H1 (cell line): ENCODE data around the gene PTPRG. TPM values are rescaled to one million over a fixed set of nuclear protein-coding genes. Genes with fewer than 3 reads are reported as not detected.

Source experiments
- CTCF ChIA-PET: fragments of 300-600 bp; sonication (Branson Sonifier 250); formaldehyde crosslinking; loops from one replicate; lab custom pipeline; 2021; ENCODE audit not compliant: partially characterized antibody; lab: Charles Lee
- POLR2A ChIA-PET: fragments of 300-600 bp; sonication (Branson Sonifier 250); formaldehyde crosslinking; loops from one replicate; lab custom pipeline; 2021; ENCODE audit warnings: inconsistent platforms; ENCODE audit not compliant: partially characterized antibody; lab: Charles Lee
- DNase-seq, 2 experiments: peaks; one replicate each; pipeline versions ENCODE4 v3.0.0 to v3.0.0-alpha.2; 2010 to 2022; ENCODE audit warnings: low spot score in 2 of 2, low read depth in 1 of 2, mixed read lengths in 1 of 2
- FAIRE-seq: peaks from 2 replicates; lab custom pipeline; 2011; peaks lifted over from hg19 to GRCh38; lab: Jason Lieb, UNC
- H2AFZ ChIP-seq: 2 replicates; pipeline ENCODE4 v1.8.1; 2012; ENCODE audit warnings: low read length, inconsistent platforms
- H2AK5ac ChIP-seq: 2 replicates; pipeline ENCODE4 v1.6.1; 2013; ENCODE audit warnings: low read depth, low read length
- H2BK120ac ChIP-seq: replicated peaks from 2 replicates; pipeline ENCODE3; 2013; ENCODE audit warnings: low read depth, low read length, inconsistent platforms
- H2BK12ac ChIP-seq: 2 replicates; pipeline ENCODE4 v1.6.1; 2013; ENCODE audit warnings: low read depth, low read length
- H2BK15ac ChIP-seq: 2 replicates; pipeline ENCODE4 v1.6.1; 2013; ENCODE audit warnings: low read length
- H2BK20ac ChIP-seq: 2 replicates; pipeline ENCODE4 v1.6.1; 2013; ENCODE audit warnings: low read length
- H2BK5ac ChIP-seq: 2 replicates; pipeline ENCODE4 v1.6.1; 2013; ENCODE audit warnings: low read depth, low read length
- H3K14ac ChIP-seq: 2 replicates; pipeline ENCODE4 v1.6.1; 2013; ENCODE audit warnings: inconsistent platforms; ENCODE audit not compliant: insufficient read length
- H3K18ac ChIP-seq: 2 replicates; pipeline ENCODE4 v1.6.1; 2013; ENCODE audit warnings: low read length; ENCODE audit errors: extremely low read depth
- H3K23ac ChIP-seq: 2 replicates; pipeline ENCODE4 v1.6.1; 2013; ENCODE audit warnings: inconsistent platforms; ENCODE audit not compliant: insufficient read length
- H3K23me2 ChIP-seq: 2 replicates; pipeline ENCODE4 v1.6.1; 2013; ENCODE audit warnings: low read depth, low read length
- H3K27ac ChIP-seq: 2 replicates; pipeline ENCODE4 v1.6.1; 2011; ENCODE audit warnings: low read depth, low read length, inconsistent platforms
- H3K27me3 ChIP-seq, 4 experiments: replicated peaks in 1 of 4; 1 replicate in 1 of 4; 2 replicates in 3 of 4; pipeline versions ENCODE4 v1.6.1 to v1.8.1; 2011 to 2013; ENCODE audit warnings: low read length in 3 of 4, mild to moderate bottlenecking in 3 of 4, inconsistent platforms in 2 of 4, mixed read lengths in 2 of 4, moderate library complexity in 1 of 4; ENCODE audit not compliant: control insufficient read depth in 3 of 4, insufficient read depth in 3 of 4; ENCODE audit errors: extremely low read depth in 1 of 4
- H3K36me3 ChIP-seq, 4 experiments: 2 replicates each; pipeline versions ENCODE4 v1.6.1 to v1.8.1; 2011 to 2013; ENCODE audit warnings: mild to moderate bottlenecking in 4 of 4, low read length in 3 of 4, moderate library complexity in 2 of 4, control low read depth in 1 of 4, inconsistent platforms in 1 of 4; ENCODE audit not compliant: insufficient read depth in 4 of 4, control insufficient read depth in 2 of 4
- H3K4ac ChIP-seq: replicated peaks from 2 replicates; pipeline ENCODE3; 2013; ENCODE audit warnings: low read length, low read depth, mixed read lengths, inconsistent platforms; ENCODE audit not compliant: insufficient read length
- H3K4me1 ChIP-seq, 4 experiments: replicated peaks in 1 of 4; 1 replicate in 1 of 4; 2 replicates in 3 of 4; pipeline versions ENCODE4 v1.6.1 to v1.8.1; 2011 to 2013; ENCODE audit warnings: low read length in 3 of 4, inconsistent platforms in 2 of 4, mixed read lengths in 1 of 4; ENCODE audit not compliant: insufficient read depth in 4 of 4, control insufficient read depth in 3 of 4
- H3K4me2 ChIP-seq, 2 experiments: 2 replicates each; pipeline versions ENCODE4 v1.6.1 to v1.8.1; 2011 to 2013; ENCODE audit warnings: low read depth in 2 of 2, low read length in 2 of 2, control low read depth in 1 of 2, inconsistent platforms in 1 of 2, mild to moderate bottlenecking in 1 of 2; ENCODE audit not compliant: insufficient read depth in 1 of 2
- H3K4me3 ChIP-seq, 4 experiments: fragments of 200-600, 300-600 bp in 1 of 4; sonication (generic), shearing (Covaris generic), sonication (Bioruptor Twin) in 1 of 4; 2 replicates each; pipeline versions ENCODE4 v1.5.1 to v1.8.1; 2011 to 2016; ENCODE audit warnings: low read length in 4 of 4, low read depth in 3 of 4, control low read depth in 2 of 4, inconsistent platforms in 2 of 4, mild to moderate bottlenecking in 2 of 4, mixed read lengths in 1 of 4, moderate library complexity in 1 of 4; ENCODE audit not compliant: insufficient read depth in 2 of 4; ENCODE audit errors: extremely low read depth in 1 of 4
- H3K56ac ChIP-seq: replicated peaks from 2 replicates; pipeline ENCODE3; 2013; ENCODE audit warnings: low read depth, mild to moderate bottlenecking, mixed read lengths, low read length, inconsistent platforms; ENCODE audit not compliant: insufficient read length
- H3K79me1 ChIP-seq: 2 replicates; pipeline ENCODE4 v1.6.1; 2013; ENCODE audit warnings: low read depth, low read length, control low read depth
- H3K79me2 ChIP-seq, 2 experiments: 2 replicates each; pipeline versions ENCODE4 v1.6.1 to v1.8.1; 2012 to 2013; ENCODE audit warnings: low read length in 2 of 2, mild to moderate bottlenecking in 2 of 2, inconsistent platforms in 1 of 2; ENCODE audit not compliant: insufficient read depth in 2 of 2, control insufficient read depth in 1 of 2
- H3K9ac ChIP-seq, 4 experiments: replicated peaks in 1 of 4; 1 replicate in 1 of 4; 2 replicates in 3 of 4; pipeline versions ENCODE4 v1.6.1 to v1.8.1; 2011 to 2013; ENCODE audit warnings: low read depth in 3 of 4, low read length in 3 of 4, control low read depth in 2 of 4, mild to moderate bottlenecking in 2 of 4, moderate library complexity in 2 of 4, inconsistent platforms in 1 of 4; ENCODE audit errors: extremely low read depth in 1 of 4
- H3K9me3 ChIP-seq, 2 experiments: 2 replicates each; pipeline versions ENCODE4 v1.6.1 to v1.8.1; 2012 to 2013; ENCODE audit warnings: mild to moderate bottlenecking in 2 of 2, moderate library complexity in 2 of 2, control low read depth in 1 of 2, inconsistent platforms in 1 of 2, low read depth in 1 of 2, low read length in 1 of 2, mixed read lengths in 1 of 2; ENCODE audit not compliant: insufficient read depth in 2 of 2
- H4K20me1 ChIP-seq, 2 experiments: replicated peaks in 1 of 2; 2 replicates each; pipeline versions ENCODE3 to v1.8.1; 2011 to 2013; ENCODE audit warnings: inconsistent platforms in 2 of 2, low read length in 2 of 2, mild to moderate bottlenecking in 1 of 2; ENCODE audit not compliant: insufficient read depth in 2 of 2, control insufficient read depth in 1 of 2
- H4K5ac ChIP-seq: 2 replicates; pipeline ENCODE4 v1.6.1; 2013; ENCODE audit warnings: low read length, low read depth, mixed read lengths, inconsistent platforms; ENCODE audit not compliant: insufficient read length
- H4K8ac ChIP-seq: 2 replicates; pipeline ENCODE4 v1.8.0; 2013; ENCODE audit warnings: mild to moderate bottlenecking, moderate library complexity, low read length, inconsistent platforms; ENCODE audit not compliant: insufficient read depth; ENCODE audit errors: extremely low read depth
- H4K91ac ChIP-seq: replicated peaks from 2 replicates; pipeline ENCODE3; 2013; ENCODE audit warnings: low read length, mixed read lengths, inconsistent platforms; ENCODE audit not compliant: insufficient read length
- EGR1 ChIP-seq: IDR thresholded peaks from 2 replicates; pipeline ENCODE4 v1.6.1; 2011; ENCODE audit warnings: low read depth, low read length, borderline replicate concordance
- GTF2F1 ChIP-seq: IDR thresholded peaks from 2 replicates; pipeline ENCODE4 v1.6.1; 2012; ENCODE audit warnings: low read depth, low read length, improper control_type of control experiment, borderline replicate concordance
- HDAC2 ChIP-seq, 2 experiments: fragments of 300-600 bp in 1 of 2; sonication (generic) in 1 of 2; IDR thresholded peaks; 2 replicates each; pipeline ENCODE4 v1.6.1; 2011 to 2012; ENCODE audit warnings: low read depth in 2 of 2, low read length in 2 of 2, mild to moderate bottlenecking in 2 of 2, moderate library complexity in 2 of 2, borderline replicate concordance in 1 of 2, inconsistent platforms in 1 of 2
- PHF8 ChIP-seq: fragments of 200-600 bp; sonication (generic); conservative IDR thresholded peaks from 2 replicates; pipeline ENCODE4 v1.7.1; 2012; ENCODE audit warnings: low read depth, mild to moderate bottlenecking, inconsistent platforms, low read length, moderate library complexity
- SP1 ChIP-seq: IDR thresholded peaks from 2 replicates; pipeline ENCODE4 v1.6.1; 2011; ENCODE audit warnings: low read depth, low read length
- TAF1 ChIP-seq: IDR thresholded peaks from 2 replicates; pipeline ENCODE4 v1.6.1; 2011; ENCODE audit warnings: mild to moderate bottlenecking, low read depth, low read length
- WGBS, 2 experiments: shearing (Covaris generic) in 1 of 2; methylation state at CpG; one replicate each; pipeline versions ENCODE4 v1.1.6 to v1.1.7; 2013 to 2015; ENCODE audit warnings: low lambda C conversion rate in 2 of 2, mixed read lengths in 2 of 2, inconsistent platforms in 1 of 2, low coverage in 1 of 2, missing lambda C conversion rate in 1 of 2; ENCODE audit not compliant: insufficient replicate concordance in 2 of 2, insufficient coverage in 1 of 2, insufficient read length in 1 of 2; ENCODE audit errors: extremely low coverage in 1 of 2, missing lambda C conversion rate in 1 of 2; 5-methylcytosine and 5-hydroxymethylcytosine counted together
- polyA plus RNA-seq, 7 experiments: library from polyadenylated mRNA; depleted of rRNA in 3 of 7; stranded (reverse) in 5 of 7; unstranded in 2 of 7; fragments of >200 nt in 5 of 7; fragments of 200-250 nt in 2 of 7; gene quantifications; 1 replicate in 5 of 7; 2 replicates in 1 of 7; 4 replicates in 1 of 7; pipeline versions ENCODE4 v1.2.1 to v1.2.3, GENCODE V29; 2011 to 2013; ENCODE audit warnings: missing spikeins in 2 of 7, mixed read lengths in 2 of 7
- total RNA-seq: library from RNA; stranded (reverse); fragmentation: NEBNext Ultra II Directional; extraction: Animal tissue kit (Norgen Biotek cat#: 25700); gene quantifications from 2 replicates; pipeline ENCODE4 v1.2.1, GENCODE V29; 2021

Gene PTPRG
- total and polyA plus RNA-seq, 2 of the 8 experiments (the other 6 are each of a cell fraction or from before 2014, with no cell fraction given): 23.3 to 96.2 TPM

DNA sequence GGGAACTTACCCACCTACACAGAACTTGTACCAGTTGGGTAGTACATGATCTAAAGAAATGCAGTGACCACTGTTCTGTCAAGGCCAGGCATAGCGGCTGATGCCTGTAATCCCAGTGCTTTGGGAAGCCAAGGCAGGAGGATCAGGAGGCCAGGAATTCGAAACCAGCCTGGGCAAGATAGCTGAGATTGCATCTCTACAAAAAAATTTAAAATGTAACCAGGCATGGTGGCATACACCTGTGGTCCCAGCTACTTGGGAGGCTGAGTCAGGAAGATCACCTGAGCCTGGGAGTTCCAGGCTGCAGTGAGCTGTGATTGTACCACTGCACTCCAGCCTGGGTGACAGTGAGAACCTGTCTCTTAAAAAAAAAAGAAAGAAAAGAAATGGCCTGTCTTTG lies 491.0 kb downstream of the PTPRG start:
- 97% methylated on average over 2 of the region's 2 CpGs; no CpG with 5 or more reads in 1 of the 2 experiments for WGBS, 2 experiments
- H2BK20ac ChIP-seq: no peak overlapping the region
- CTCF ChIA-PET: interaction anchor here (1.0 to 4.5 kb wide), 11 partner anchors 9 to 198 kb away, joined by 3 to 24 read pairs (median 4); no protein-coding TSS in a partner anchor

More for the DNA sequence above, 491.0 kb downstream of the PTPRG start:
- DNase-seq: no peak
- Histone ChIP-seq H3K23me2 (no peaks in the 10 kb centered on the region), H3K14ac (no peak overlapping the region), H3K9ac (no peak overlapping the region), H3K4ac (no peak overlapping the region), H3K36me3 (no peaks in the 10 kb centered on the region), H3K4me3 (no peak overlapping the region), H2AK5ac (no peak overlapping the region), H3K27me3 (no peaks in the 10 kb centered on the region), H3K9me3 (no peaks in the 10 kb centered on the region), H3K4me1 (peaks cover 2 to 6% (median 3%) of the 10 kb centered on the region in 4 experiments; a peak in 2 of 7 replicates), H3K79me1 (peaks cover 3% of the 10 kb centered on the region; the same call in 1 of the 2 replicates), H2BK15ac (no peak overlapping the region), H4K5ac (no peak overlapping the region), H4K91ac (no peak overlapping the region), H2BK120ac (no peak overlapping the region), H3K4me2 (no peak overlapping the region), H2BK5ac (no peak overlapping the region), H3K18ac (no peak overlapping the region), H4K8ac (no peak overlapping the region), H3K56ac (no peak overlapping the region), H2AFZ (no peak overlapping the region), H3K23ac (no peak overlapping the region), H4K20me1 (peaks cover 0 to 3% of the 10 kb centered on the region in 2 experiments), H3K27ac (no peak overlapping the region), H2BK12ac (no peak overlapping the region), H3K79me2 (peaks cover 0 to 62% of the 10 kb centered on the region in 2 experiments; a peak in 2 of 4 replicates)
- POLR2A ChIA-PET: interaction anchor here (1.3 kb wide), 1 partner anchor 478 kb away, joined by 3 read pairs; no protein-coding TSS in a partner anchor
- no peak for FAIRE-seq
- TF ChIP-seq HDAC2 (IDR thresholded peaks at IDR 0.05; ENCODE audit: borderline replicate concordance in 1 of 2, low read depth in 2 of 2, low read length in 2 of 2) (no peak), PHF8 (no peak), SP1 (no peak), EGR1 (no peak), TAF1 (no peak), GTF2F1 (no peak)
